Right ventricle myocardium inferior (tissue), 1 donor: ENCODE results near the gene DES. TPM values are rescaled to one million over a fixed set of nuclear protein-coding genes. Genes with fewer than 3 reads are reported as not detected.

Experiments used
- ATAC-seq: fragments of 200-7000 bp; cut with Tn5 transposase; one replicate; pipeline ENCODE4 v1.9.1; 2020; ENCODE audit warnings: mild to moderate bottlenecking, moderate library complexity
- DNase-seq: peaks from one replicate; pipeline ENCODE4 v3.0.0; 2021; ENCODE audit errors: missing footprints
- intact Hi-C: fragments of 100-400 bp; cut with DNase I; formaldehyde crosslinking; loops from one replicate; pipeline ENCODE4 v1.11.0; 2022
- total RNA-seq: library from RNA; stranded (reverse); fragmentation: NEBNext Ultra II Directional; extraction: Animal tissue kit (Norgen Biotek cat#: 25700); gene quantifications from one replicate; pipeline ENCODE4 v1.2.1, GENCODE V29; 2021
- donor health status: DM: no; HTN: yes; CAD: no; lungs with severe emphysema.

Gene DES
- total RNA-seq, 1 donor from 2014 or later = 13,356 TPM

DNA sequence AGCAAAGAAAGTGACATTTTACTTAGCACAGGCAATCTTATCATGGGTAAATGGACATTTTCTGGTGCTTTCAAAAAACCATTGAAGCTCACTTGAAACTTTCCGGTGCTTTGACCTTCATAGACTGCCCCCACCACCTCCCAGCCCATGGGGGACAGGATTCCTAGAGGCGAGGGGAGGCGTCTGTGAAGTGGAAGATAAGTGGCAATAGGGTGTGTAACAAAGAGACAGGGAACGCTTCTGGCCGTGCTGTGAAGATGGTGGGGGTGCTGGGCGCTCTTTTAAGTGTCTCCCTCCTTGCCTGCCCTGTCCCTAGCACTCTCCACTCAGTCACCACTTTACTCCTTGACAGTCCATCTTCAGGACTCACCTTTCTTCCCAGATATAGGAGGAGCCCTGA, 57.1 kb downstream of the DES start:
- ATAC-seq (no peak), DNase-seq (peak; percentile 31)
- intact Hi-C loops = loop anchor here (5.0 to 10.0 kb wide), 3 partner anchors 43 to 160 kb away; partner anchors contain the start of gene SPEG

GRCh38 chr2:219475697-219476651, 57.8 kb downstream of the DES start:
- ATAC-seq = peak; percentile 56
- intact Hi-C loops = loop anchor here (2.0 to 10.0 kb wide), 4 partner anchors 44 to 159 kb away; partner anchors contain the start of gene SPEG
- peak; percentile 80 for DNase-seq

Other genes with a start within 250 kb of the DES start
- 0.87 TPM for gene SLC23A3, start 248.3 kb upstream of the DES start, total RNA-seq
- gene CNPPD1, start 241.5 kb upstream of the DES start, total RNA-seq = 72.7 TPM
- gene RETREG2, start 240.1 kb upstream of the DES start, total RNA-seq = 37.4 TPM
- gene ZFAND2B, start 211.6 kb upstream of the DES start, total RNA-seq = 24.3 TPM
- gene ABCB6, start 199.4 kb upstream of the DES start, total RNA-seq = 31.4 TPM
- 79.4 TPM for gene ATG9A, start 188.7 kb upstream of the DES start, total RNA-seq
- gene ANKZF1, start 188.6 kb upstream of the DES start, total RNA-seq = 26.6 TPM
- gene GLB1L, start 172.9 kb upstream of the DES start, total RNA-seq = 1.8 TPM
- gene STK16, start 172.9 kb upstream of the DES start, total RNA-seq = 17.1 TPM
- gene TUBA4B, start 165.1 kb upstream of the DES start, total RNA-seq = not detected
- 128 TPM for gene TUBA4A, start 164.5 kb upstream of the DES start, total RNA-seq
- gene DNAJB2, start 139.0 kb upstream of the DES start, total RNA-seq = 80.4 TPM
- gene PTPRN, start 109.0 kb upstream of the DES start, total RNA-seq = not detected
- not detected for gene RESP18, start 85.6 kb upstream of the DES start, total RNA-seq
- 66.6 TPM for gene DNPEP, start 30.5 kb upstream of the DES start, total RNA-seq
- gene SPEG, start 16.5 kb downstream of the DES start, total RNA-seq = 119 TPM
- 22.9 TPM for gene GMPPA, start 80.5 kb downstream of the DES start, total RNA-seq
- gene ASIC4, start 96.1 kb downstream of the DES start, total RNA-seq = not detected
- gene CHPF, start 125.4 kb downstream of the DES start, total RNA-seq = 92.2 TPM
- 2.7 TPM for gene TMEM198, start 125.7 kb downstream of the DES start, total RNA-seq
- gene OBSL1, start 153.2 kb downstream of the DES start, total RNA-seq = 158 TPM
- gene INHA, start 153.9 kb downstream of the DES start, total RNA-seq = 1.9 TPM
- 13.9 TPM for gene STK11IP, start 179.5 kb downstream of the DES start, total RNA-seq
- gene SLC4A3, start 209.3 kb downstream of the DES start, total RNA-seq = 445 TPM